NCI-H2029 treated with DMSO at 0.1 percent for 48 hours (cell line): Measurements from ENCODE around the gene TRAPPC1.
"Not testable (repeated sequence)": the region's sequence is repeated elsewhere in the genome, so short reads cannot be mapped to it uniquely, and the experiment has no call there.

Experiments
- DNase-seq: peaks from one replicate; lab custom pipeline; 2025; lab: John Stamatoyannopoulos, UW

TRAPPC1 gene

GRCh38 chr17:7931709-7932482 lies at the start of gene TRAPPC1, which contains the start of gene CNTROB:
TRAPPC1 (minus strand) TSS chr17:7931946; CDS start chr17:7931829, 117 bp downstream.
CNTROB (plus strand) TSS chr17:7932206; CDS start chr17:7933080, 874 bp downstream.
- DNase-seq: peak; percentile 74

- DNase-seq: no peak
Observed at GRCh38 chr17:7977805-7978204, 46.1 kb upstream of the TRAPPC1 start.

GRCh38 chr17:7977039-7977438 lies 45.3 kb upstream of the TRAPPC1 start:
- DNase-seq: no peak

- DNase-seq: no peak
Observed at GRCh38 chr17:7974638-7975131, 42.9 kb upstream of the TRAPPC1 start.

GRCh38 chr17:7972131-7972785 lies 40.5 kb upstream of the TRAPPC1 start:
- DNase-seq: no peak

GRCh38 chr17:7971651-7972050 lies 39.9 kb upstream of the TRAPPC1 start:
- no peak for DNase-seq

- DNase-seq: no peak
Observed at GRCh38 chr17:7969433-7969832, 37.7 kb upstream of the TRAPPC1 start.

GRCh38 chr17:7967751-7968150 lies 36.0 kb upstream of the TRAPPC1 start:
- no peak for DNase-seq

GRCh38 chr17:7961421-7961820 lies 29.7 kb upstream of the TRAPPC1 start:
- DNase-seq: no peak

- no peak for DNase-seq
Observed at GRCh38 chr17:7959503-7960253, 27.9 kb upstream of the TRAPPC1 start.

GRCh38 chr17:7956228-7956965 lies 24.7 kb upstream of the TRAPPC1 start:
- no peak for DNase-seq

- no peak for DNase-seq
Observed at GRCh38 chr17:7955414-7956227, 23.9 kb upstream of the TRAPPC1 start.

- not testable (repeated sequence) for DNase-seq
Observed at GRCh38 chr17:7953266-7953665, 21.5 kb upstream of the TRAPPC1 start.

- no peak for DNase-seq
Observed at GRCh38 chr17:7951143-7951792, 19.5 kb upstream of the TRAPPC1 start.

- no peak for DNase-seq
Observed at GRCh38 chr17:7950578-7950977, 18.8 kb upstream of the TRAPPC1 start.

GRCh38 chr17:7947651-7948050 lies 15.9 kb upstream of the TRAPPC1 start:
- DNase-seq: no peak

GRCh38 chr17:7946441-7946840 lies 14.7 kb upstream of the TRAPPC1 start:
- no peak for DNase-seq

GRCh38 chr17:7945651-7946050 lies 13.9 kb upstream of the TRAPPC1 start:
- no peak for DNase-seq

GRCh38 chr17:7944326-7944725 lies 12.6 kb upstream of the TRAPPC1 start:
- no peak for DNase-seq

- no peak for DNase-seq
Observed at GRCh38 chr17:7943291-7943690, 11.5 kb upstream of the TRAPPC1 start.
